Stimulated activated CD8-positive, alpha-beta memory T cell treated with anti-CD3 and anti-CD28 coated beads, Interleukin-12 subunit alpha, Interleukin-12 subunit beta, amount 100 ng/mL, for 24 hours (primary cell): ENCODE results near the gene RIOK2.

Source experiments
- DNase-seq: peaks from one replicate; pipeline ENCODE4 v3.0.0-alpha.2; 2020; ENCODE audit errors: extremely low read depth

RIOK2 gene

GRCh38 chr5:97125125-97125683 is 57.8 kb downstream of the RIOK2 start:
- DNase-seq: no peak

GRCh38 chr5:97124335-97124734 is 58.7 kb downstream of the RIOK2 start:
- DNase-seq: no peak

- DNase-seq: no peak
Measured at GRCh38 chr5:97121848-97122247, 61.2 kb downstream of the RIOK2 start.

- DNase-seq: no peak
Measured at GRCh38 chr5:97120195-97120594, 62.9 kb downstream of the RIOK2 start.

- no peak for DNase-seq
Measured at GRCh38 chr5:97119007-97119390, 64.0 kb downstream of the RIOK2 start.

GRCh38 chr5:97118261-97119006 is 64.6 kb downstream of the RIOK2 start:
- no peak for DNase-seq

GRCh38 chr5:97115932-97116331 is 67.1 kb downstream of the RIOK2 start:
- DNase-seq: no peak

GRCh38 chr5:97112230-97112629 is 70.8 kb downstream of the RIOK2 start:
- no peak for DNase-seq

- DNase-seq: no peak
Measured at GRCh38 chr5:97111616-97112015, 71.4 kb downstream of the RIOK2 start.

GRCh38 chr5:97111004-97111403 is 72.0 kb downstream of the RIOK2 start:
- DNase-seq: no peak
